ENCODE results near the gene NUMA1.

The NUMA1 gene

DNA sequence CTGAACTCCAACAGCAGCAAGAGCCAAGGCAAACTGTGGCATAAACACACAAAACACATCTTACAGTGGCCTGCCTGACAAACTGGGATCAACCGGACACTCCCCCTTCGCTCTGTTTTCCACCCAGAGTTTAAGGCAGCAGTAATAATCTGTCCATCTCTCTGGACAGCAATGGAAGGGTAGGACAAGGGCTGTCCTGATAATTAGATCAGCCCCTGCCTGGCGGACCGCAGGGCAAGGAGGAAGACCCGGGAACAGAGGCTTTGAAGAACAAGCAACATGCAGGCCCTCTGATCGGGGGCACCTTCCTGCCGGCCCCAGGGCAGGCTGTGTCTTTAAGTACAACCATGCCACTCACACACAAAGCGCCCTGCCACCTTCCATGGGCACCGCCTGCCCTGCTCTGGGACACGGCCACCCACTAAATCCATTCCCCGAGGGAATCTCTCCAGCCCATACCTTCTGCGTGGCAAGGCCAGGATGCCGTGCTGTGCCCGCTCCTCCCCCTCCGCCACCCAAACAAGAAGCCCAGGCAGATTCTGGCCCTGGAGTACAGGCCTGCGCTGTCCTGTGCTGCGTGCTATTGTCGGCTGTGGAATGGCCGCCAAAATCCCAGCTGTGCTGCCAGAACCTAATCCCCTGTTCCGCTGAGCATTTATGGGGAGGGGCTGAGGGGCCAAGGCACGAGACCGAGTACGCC is 38.8 kb downstream of the NUMA1 start:
- H3K27me3 ChIP-seq (replicated peaks; ENCODE audit: control insufficient read depth, insufficient read depth, low read length, poor library complexity, severe bottlenecking), result no peaks in the 10 kb centered on the region
- H3K4me1 ChIP-seq (ENCODE audit: control insufficient read depth, insufficient read depth, low read length, poor library complexity, severe bottlenecking), result peaks cover 33% of the 10 kb centered on the region
- DNase-seq, result peak; percentile 1 to 29 (median 24)

DNA sequence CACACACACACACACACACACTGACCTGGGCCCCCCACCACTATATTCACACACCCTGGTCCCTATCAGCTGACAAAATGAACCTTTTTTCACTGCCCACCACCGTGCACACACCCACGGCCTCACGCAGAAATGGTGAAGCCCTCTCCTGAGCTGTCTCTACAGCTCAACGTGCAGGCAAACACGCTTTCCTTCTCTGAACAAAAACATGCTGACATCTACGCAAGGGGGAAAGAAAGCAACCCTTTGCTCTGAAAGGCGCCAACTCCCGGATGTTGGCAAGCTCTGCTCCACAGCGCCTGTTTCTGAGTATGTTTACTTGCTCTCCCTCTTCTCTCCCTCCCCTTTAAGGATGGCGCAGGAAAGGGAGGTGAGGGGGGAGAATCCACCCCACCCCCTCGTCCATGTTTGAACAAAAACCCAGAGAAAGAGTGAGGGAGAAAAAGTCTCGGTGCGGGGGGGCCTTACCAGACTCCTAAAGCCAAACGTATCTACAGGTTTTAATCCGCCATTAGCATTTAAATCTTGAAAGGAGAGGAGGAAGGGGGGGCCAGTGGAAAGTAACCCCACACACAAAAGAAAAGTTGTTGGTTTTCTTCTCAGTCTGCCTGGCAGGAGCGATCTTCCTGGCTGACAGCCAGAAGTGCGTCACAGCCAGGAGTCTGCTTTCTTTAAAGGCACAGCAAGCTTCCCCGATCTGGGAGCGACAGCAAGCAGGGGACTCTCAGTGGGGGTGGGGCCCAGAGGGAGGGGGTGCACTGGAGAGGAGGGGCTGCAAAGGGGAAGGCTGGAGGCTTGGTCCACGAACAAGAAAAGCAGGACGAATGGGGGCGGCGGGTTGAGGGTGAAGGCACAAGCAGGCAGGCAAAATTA is 39.6 kb downstream of the NUMA1 start:
- DNase-seq, result peak; percentile 56 to 74 (median 69)
- peaks cover 33% of the 10 kb centered on the region for H3K4me1 ChIP-seq (ENCODE audit: control insufficient read depth, insufficient read depth, low read length, poor library complexity, severe bottlenecking)
- no peaks in the 10 kb centered on the region for H3K27me3 ChIP-seq (replicated peaks; ENCODE audit: control insufficient read depth, insufficient read depth, low read length, poor library complexity, severe bottlenecking)
- H3K36me3 ChIP-seq (ENCODE audit: control insufficient read depth, insufficient read depth, low read length), result peaks cover 2% of the 10 kb centered on the region
- H3K4me3 ChIP-seq (ENCODE audit: insufficient read depth, low read depth, low read length, poor library complexity, severe bottlenecking), result peak overlapping the region; percentile 75
- H3K27ac ChIP-seq (ENCODE audit: insufficient read depth, low read length, poor library complexity, severe bottlenecking), result peak overlapping the region; percentile 92
- H3K9me3 ChIP-seq (ENCODE audit: control insufficient read depth, low read length), result no peaks in the 10 kb centered on the region

More for the DNA sequence above, 38.8 kb downstream of the NUMA1 start:
- no peaks in the 10 kb centered on the region for H3K36me3 ChIP-seq (ENCODE audit: control insufficient read depth, insufficient read depth, low read length)
- peak overlapping the region; percentile 92 for H3K27ac ChIP-seq (ENCODE audit: insufficient read depth, low read length, poor library complexity, severe bottlenecking)
- H3K4me3 ChIP-seq (ENCODE audit: insufficient read depth, low read depth, low read length, poor library complexity, severe bottlenecking), result peak overlapping the region; percentile 75
- no peaks in the 10 kb centered on the region for H3K9me3 ChIP-seq (ENCODE audit: control insufficient read depth, low read length)

DNA sequence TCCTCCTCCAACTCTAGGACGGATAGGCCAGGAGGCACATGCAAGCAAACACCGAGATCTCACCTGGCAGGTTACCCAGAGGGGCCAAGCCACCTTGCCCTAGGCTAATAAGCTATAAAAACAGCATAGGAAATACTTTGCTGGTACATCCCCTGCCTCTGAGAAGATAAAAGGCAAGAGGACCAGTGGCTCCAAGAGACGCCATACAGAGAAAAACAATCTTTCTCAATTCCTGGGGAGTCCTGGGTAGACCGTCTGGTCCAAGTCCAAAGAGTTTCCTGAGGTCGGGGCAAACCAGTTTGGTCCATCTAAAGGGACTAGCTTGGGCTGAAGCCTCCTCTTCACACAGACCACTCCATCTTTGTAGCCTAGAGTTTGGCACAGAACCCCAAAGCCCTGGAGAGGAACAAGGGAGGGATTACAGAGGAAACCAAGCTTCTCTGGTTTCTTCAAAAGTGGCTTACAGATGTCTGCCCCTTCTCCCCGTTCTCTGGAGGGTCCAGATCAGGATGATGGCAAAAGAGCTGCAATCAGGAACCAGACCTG is 40.4 kb downstream of the NUMA1 start:
- peaks cover 33% of the 10 kb centered on the region for H3K4me1 ChIP-seq (ENCODE audit: control insufficient read depth, insufficient read depth, low read length, poor library complexity, severe bottlenecking)
- DNase-seq, result no peak

DNA sequence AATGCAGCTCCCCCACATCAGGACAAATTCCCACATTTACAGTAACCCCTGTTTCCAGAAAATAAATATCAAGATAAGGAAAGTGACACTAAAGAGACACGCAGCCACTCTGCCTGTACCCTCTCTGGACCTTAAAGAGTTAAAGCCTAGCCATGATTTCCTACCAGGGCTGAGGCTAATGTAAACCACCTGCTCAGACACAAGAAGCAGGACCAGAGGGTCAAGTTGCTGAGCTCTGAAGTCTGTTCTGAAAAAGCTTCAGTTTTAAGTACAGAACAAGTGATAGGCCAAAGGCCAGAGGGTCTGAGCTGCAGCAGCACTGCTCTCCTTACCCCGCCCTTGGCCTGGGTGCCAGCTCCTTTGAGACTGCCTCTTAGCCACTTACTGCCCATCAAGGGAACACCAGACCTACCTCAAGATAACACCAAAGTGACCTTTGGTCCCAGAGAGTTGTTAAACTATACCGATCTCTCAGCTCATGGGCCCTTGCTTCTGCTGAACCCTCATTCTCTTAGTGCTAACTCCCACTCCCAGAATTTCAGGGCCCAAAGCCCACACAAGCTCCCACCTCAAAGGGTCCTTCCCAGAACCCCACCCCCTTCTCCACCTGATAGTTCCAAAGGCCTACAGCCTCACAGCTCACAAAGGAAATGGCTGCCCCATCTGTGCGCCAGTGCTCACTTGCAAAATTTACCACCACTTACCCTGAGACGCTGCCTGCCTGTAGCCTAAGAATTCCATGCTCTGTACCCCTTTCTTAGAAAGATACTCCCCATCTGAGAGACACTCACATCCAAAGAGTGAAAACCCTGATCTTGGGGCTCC is 41.1 kb downstream of the NUMA1 start:
- peak overlapping the region; percentile 75 for H3K4me3 ChIP-seq (ENCODE audit: insufficient read depth, low read depth, low read length, poor library complexity, severe bottlenecking)
- H3K9me3 ChIP-seq (ENCODE audit: control insufficient read depth, low read length), result no peaks in the 10 kb centered on the region
- peaks cover 14% of the 10 kb centered on the region for H3K36me3 ChIP-seq (ENCODE audit: control insufficient read depth, insufficient read depth, low read length)
- DNase-seq, result no peak
- H3K27me3 ChIP-seq (replicated peaks; ENCODE audit: control insufficient read depth, insufficient read depth, low read length, poor library complexity, severe bottlenecking), result no peaks in the 10 kb centered on the region
- H3K27ac ChIP-seq (ENCODE audit: insufficient read depth, low read length, poor library complexity, severe bottlenecking), result peak overlapping the region; percentile 92
- H3K4me1 ChIP-seq (ENCODE audit: control insufficient read depth, insufficient read depth, low read length, poor library complexity, severe bottlenecking), result peaks cover 33% of the 10 kb centered on the region

More for the DNA sequence above, 40.4 kb downstream of the NUMA1 start:
- Histone ChIP-seq H3K4me3 (ENCODE audit: insufficient read depth, low read depth, low read length, poor library complexity, severe bottlenecking) (peak overlapping the region; percentile 75), H3K27me3 (replicated peaks; ENCODE audit: control insufficient read depth, insufficient read depth, low read length, poor library complexity, severe bottlenecking) (no peaks in the 10 kb centered on the region), H3K27ac (ENCODE audit: insufficient read depth, low read length, poor library complexity, severe bottlenecking) (peak overlapping the region; percentile 92), H3K9me3 (ENCODE audit: control insufficient read depth, low read length) (no peaks in the 10 kb centered on the region), H3K36me3 (ENCODE audit: control insufficient read depth, insufficient read depth, low read length) (peaks cover 9% of the 10 kb centered on the region)

DNA sequence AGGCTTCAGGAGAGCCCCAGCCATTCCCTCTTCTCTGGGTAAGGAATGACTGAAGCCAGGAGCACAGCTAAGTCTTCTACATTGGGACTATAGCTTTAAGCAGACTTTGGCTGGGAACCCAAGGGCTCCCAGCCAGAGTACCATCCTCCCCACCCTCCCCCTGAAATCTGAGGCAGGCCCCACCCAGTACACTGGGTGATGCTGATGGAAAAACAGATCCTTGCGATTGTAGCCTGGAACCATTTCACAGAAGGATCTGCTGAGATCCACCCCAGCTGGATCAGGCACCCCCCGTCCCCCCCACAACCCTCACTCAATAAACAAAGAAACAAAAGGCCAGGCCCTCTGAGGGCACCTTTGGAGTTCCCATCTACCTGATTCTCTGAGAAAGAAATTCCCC is 41.9 kb downstream of the NUMA1 start:
- H3K27me3 ChIP-seq (replicated peaks; ENCODE audit: control insufficient read depth, insufficient read depth, low read length, poor library complexity, severe bottlenecking), result no peaks in the 10 kb centered on the region
- peaks cover 33% of the 10 kb centered on the region for H3K4me1 ChIP-seq (ENCODE audit: control insufficient read depth, insufficient read depth, low read length, poor library complexity, severe bottlenecking)
- peak overlapping the region; percentile 75 for H3K4me3 ChIP-seq (ENCODE audit: insufficient read depth, low read depth, low read length, poor library complexity, severe bottlenecking)
- peak overlapping the region; percentile 92 for H3K27ac ChIP-seq (ENCODE audit: insufficient read depth, low read length, poor library complexity, severe bottlenecking)
- DNase-seq, result no peak
- H3K36me3 ChIP-seq (ENCODE audit: control insufficient read depth, insufficient read depth, low read length), result peaks cover 21% of the 10 kb centered on the region
- H3K9me3 ChIP-seq (ENCODE audit: control insufficient read depth, low read length), result no peaks in the 10 kb centered on the region

DNA sequence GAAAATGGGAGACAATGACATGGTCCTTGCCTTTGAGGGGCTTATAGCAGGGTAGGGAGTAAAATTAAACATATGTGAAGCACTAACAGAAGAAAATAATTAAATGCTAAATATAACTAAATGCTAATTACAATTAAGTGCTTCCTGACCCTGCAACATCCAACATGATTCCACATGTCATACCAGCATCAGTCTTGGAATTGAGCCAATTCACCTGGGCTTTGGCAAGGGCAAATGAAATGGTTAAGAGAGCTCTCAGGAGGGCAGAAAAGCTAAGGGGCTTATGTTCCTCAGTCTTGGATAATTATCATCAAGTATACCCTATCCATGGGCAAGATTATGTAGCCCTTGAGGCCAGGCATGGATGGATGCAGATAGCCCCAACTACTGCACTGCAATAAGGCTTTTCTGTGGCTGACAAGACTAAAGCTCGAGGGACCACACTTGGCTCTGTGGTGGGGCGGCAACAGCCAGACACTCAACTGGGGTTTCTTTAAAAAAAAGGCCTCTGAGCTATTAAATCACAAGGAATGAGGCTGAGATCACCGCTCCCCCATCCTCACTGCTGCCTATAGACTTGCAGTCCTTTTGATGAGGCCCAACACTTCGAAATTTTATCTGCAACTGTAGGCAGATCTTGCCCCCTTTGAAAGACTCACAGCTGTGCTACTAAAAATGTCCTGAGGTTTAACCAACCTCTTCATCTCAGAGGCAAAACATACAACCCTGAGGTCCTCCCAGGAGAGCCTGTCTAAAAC is 42.6 kb downstream of the NUMA1 start:
- DNase-seq, result no peak
- Histone ChIP-seq H3K27me3 (replicated peaks; ENCODE audit: control insufficient read depth, insufficient read depth, low read length, poor library complexity, severe bottlenecking) (no peaks in the 10 kb centered on the region), H3K36me3 (ENCODE audit: control insufficient read depth, insufficient read depth, low read length) (peaks cover 26% of the 10 kb centered on the region), H3K9me3 (ENCODE audit: control insufficient read depth, low read length) (no peaks in the 10 kb centered on the region), H3K4me1 (ENCODE audit: control insufficient read depth, insufficient read depth, low read length, poor library complexity, severe bottlenecking) (peaks cover 30% of the 10 kb centered on the region), H3K27ac (ENCODE audit: insufficient read depth, low read length, poor library complexity, severe bottlenecking) (peak overlapping the region; percentile 92), H3K4me3 (ENCODE audit: insufficient read depth, low read depth, low read length, poor library complexity, severe bottlenecking) (no peak overlapping the region)

DNA sequence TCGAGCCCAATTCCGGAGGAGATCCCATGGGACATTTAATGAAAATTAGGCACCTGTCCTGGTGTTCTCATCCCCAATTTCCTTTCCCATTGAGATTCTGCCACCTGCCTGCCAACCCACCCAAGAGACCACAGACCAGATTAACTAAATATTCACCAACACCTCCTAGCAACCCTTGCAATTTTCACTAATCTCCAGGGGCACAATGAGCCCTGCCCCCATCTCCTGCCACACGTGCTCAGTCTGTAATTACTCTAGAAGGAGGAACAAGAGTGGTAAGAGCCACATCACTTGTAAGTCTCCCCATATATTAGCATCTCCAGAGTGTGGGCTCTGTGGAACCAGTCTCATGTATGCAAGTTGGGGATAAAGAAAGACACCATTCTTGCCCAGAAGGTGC is 43.7 kb downstream of the NUMA1 start:
- Histone ChIP-seq H3K27ac (ENCODE audit: insufficient read depth, low read length, poor library complexity, severe bottlenecking) (no peak overlapping the region), H3K27me3 (replicated peaks; ENCODE audit: control insufficient read depth, insufficient read depth, low read length, poor library complexity, severe bottlenecking) (no peaks in the 10 kb centered on the region), H3K4me1 (ENCODE audit: control insufficient read depth, insufficient read depth, low read length, poor library complexity, severe bottlenecking) (peaks cover 30% of the 10 kb centered on the region), H3K9me3 (ENCODE audit: control insufficient read depth, low read length) (no peaks in the 10 kb centered on the region), H3K4me3 (ENCODE audit: insufficient read depth, low read depth, low read length, poor library complexity, severe bottlenecking) (no peak overlapping the region), H3K36me3 (ENCODE audit: control insufficient read depth, insufficient read depth, low read length) (peaks cover 31% of the 10 kb centered on the region)
- DNase-seq, result no peak

DNA sequence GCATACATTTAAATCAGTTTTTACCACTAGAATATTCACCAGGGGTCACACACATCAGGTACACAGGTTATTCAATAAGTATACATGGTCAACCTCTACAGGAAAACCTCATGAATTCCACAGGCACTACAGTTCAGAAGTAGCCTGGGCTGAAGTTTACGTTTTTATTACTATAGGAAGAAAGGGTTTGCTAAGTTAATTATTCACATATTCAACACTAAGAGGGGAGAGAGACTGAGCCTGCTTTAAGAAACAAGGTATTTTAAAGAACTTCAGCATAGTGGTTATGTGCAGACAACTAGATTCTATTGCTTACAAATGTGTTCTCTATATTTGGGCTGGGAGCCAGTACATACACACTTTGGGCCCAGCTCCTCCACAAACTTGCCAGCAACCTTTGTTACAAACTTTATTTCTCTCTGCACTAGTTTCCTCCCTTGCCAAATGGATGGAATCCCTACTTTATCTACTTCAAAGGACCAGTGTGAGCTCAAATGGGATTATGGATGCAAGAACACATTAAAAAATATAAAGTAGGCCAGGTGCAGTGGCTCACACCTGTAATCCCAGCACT is 49.8 kb downstream of the NUMA1 start:
- Histone ChIP-seq H3K27ac (ENCODE audit: insufficient read depth, low read length, poor library complexity, severe bottlenecking) (peak overlapping the region; percentile 6), H3K4me3 (ENCODE audit: insufficient read depth, low read depth, low read length, poor library complexity, severe bottlenecking) (no peak overlapping the region), H3K9me3 (ENCODE audit: control insufficient read depth, low read length) (no peaks in the 10 kb centered on the region), H3K36me3 (ENCODE audit: control insufficient read depth, insufficient read depth, low read length) (peaks cover 73% of the 10 kb centered on the region), H3K4me1 (ENCODE audit: control insufficient read depth, insufficient read depth, low read length, poor library complexity, severe bottlenecking) (peaks cover 7% of the 10 kb centered on the region), H3K27me3 (replicated peaks; ENCODE audit: control insufficient read depth, insufficient read depth, low read length, poor library complexity, severe bottlenecking) (no peaks in the 10 kb centered on the region)
- no peak for DNase-seq

DNA sequence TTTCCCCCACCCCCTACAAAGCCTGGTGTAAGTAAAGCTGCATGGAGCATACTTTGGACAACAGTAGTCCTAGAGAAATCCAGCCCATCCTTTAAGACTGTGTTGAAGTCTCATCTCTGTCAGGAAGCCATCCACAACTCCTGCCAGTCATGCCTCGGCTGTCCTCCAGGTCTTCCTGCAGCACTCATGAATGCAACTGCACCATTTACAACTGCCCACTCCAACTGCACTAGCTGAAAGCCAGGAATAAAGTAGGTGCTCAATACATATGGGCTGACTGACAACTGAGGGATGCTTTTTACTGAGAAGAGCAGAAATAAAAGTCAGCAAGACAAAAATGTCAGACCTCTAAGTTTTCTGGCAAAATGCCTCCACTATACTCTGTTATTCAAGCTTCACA is 54.3 kb downstream of the NUMA1 start:
- Histone ChIP-seq H3K9me3 (ENCODE audit: control insufficient read depth, low read length) (no peaks in the 10 kb centered on the region), H3K27ac (ENCODE audit: insufficient read depth, low read length, poor library complexity, severe bottlenecking) (peak overlapping the region; percentile 14), H3K4me3 (ENCODE audit: insufficient read depth, low read depth, low read length, poor library complexity, severe bottlenecking) (no peak overlapping the region), H3K4me1 (ENCODE audit: control insufficient read depth, insufficient read depth, low read length, poor library complexity, severe bottlenecking) (peaks cover 5% of the 10 kb centered on the region), H3K27me3 (replicated peaks; ENCODE audit: control insufficient read depth, insufficient read depth, low read length, poor library complexity, severe bottlenecking) (no peaks in the 10 kb centered on the region), H3K36me3 (ENCODE audit: control insufficient read depth, insufficient read depth, low read length) (peaks cover 82% of the 10 kb centered on the region)
- no peak for DNase-seq
